ENCODE data around the gene CALR.
A peak's percentile ranks its signal among the peaks of the same experiment; 100 is the strongest.
"Not testable (repeated sequence)": the region's sequence is repeated elsewhere in the genome, so short reads cannot be mapped to it uniquely, and the experiment has no call there.

The CALR gene

DNA sequence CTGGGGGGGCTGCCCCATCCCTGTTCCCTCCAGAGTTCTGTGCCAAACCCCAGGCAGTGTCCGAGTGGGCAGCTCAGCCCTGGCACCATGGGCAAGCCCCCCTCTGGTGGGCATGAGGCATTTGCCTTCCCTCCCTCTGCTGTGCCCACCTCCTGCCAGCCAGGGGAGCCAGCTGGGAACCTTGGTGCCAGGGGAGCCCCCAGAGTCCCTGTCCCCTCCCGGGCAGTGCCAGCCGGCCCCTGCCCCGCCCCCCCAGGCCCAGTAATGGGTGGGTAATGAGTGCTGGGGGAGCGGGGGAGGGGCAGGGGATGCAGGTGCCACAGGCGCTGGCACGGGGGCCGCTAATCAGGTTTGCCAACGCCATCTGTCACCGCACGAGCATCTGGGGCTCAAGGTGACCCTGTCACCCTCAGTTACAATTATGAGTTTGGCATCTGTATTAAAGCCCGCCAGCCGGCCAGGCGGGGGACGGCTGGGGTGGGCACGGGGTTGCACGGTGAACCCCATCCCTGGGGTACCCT is 36.9 kb downstream of the CALR start:
- no peaks in the 10 kb centered on the region for H3K9me3 ChIP-seq (ENCODE audit: control insufficient read depth, low read depth, low read length)
- H3K4me1 ChIP-seq (ENCODE audit: control insufficient read depth, low read depth, low read length), result no peaks in the 10 kb centered on the region
- H3K36me3 ChIP-seq (ENCODE audit: control insufficient read depth, low read depth, low read length), result no peaks in the 10 kb centered on the region
- no peaks in the 10 kb centered on the region for H3K27me3 ChIP-seq (ENCODE audit: control insufficient read depth, insufficient read depth, low read length)
- no peak overlapping the region for H3K4me3 ChIP-seq (ENCODE audit: low read length)
- H3K9ac ChIP-seq (ENCODE audit: low read length), result no peak overlapping the region
- H3K27ac ChIP-seq (ENCODE audit: low read length), result no peak overlapping the region

DNA sequence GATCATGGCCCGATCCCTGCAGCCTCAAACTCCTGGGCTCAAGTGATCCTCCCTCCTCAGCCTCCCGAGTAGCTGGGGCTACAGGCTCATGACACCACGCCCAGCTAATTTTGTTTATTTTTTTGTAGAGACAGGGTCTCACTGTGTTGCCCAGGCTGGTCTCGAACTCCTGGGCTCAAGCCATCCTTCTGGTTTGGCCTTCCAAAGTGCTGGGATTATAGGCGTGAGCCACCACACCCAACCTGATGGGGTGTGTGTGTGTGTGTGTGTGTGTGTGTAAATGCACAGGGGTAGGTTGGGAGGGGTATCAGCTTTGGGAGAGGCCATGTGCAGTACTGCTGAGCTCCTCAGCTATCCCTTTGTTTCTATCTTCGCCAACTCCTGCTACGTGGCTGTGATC is 37.7 kb downstream of the CALR start:
- not testable (repeated sequence) for H3K36me3 ChIP-seq (ENCODE audit: control insufficient read depth, low read depth, low read length); H3K27me3 ChIP-seq (ENCODE audit: control insufficient read depth, insufficient read depth, low read length); H3K4me1 ChIP-seq (ENCODE audit: control insufficient read depth, low read depth, low read length); H3K27ac ChIP-seq (ENCODE audit: low read length); H3K9me3 ChIP-seq (ENCODE audit: control insufficient read depth, low read depth, low read length); H3K9ac ChIP-seq (ENCODE audit: low read length); H3K4me3 ChIP-seq (ENCODE audit: low read length)

DNA sequence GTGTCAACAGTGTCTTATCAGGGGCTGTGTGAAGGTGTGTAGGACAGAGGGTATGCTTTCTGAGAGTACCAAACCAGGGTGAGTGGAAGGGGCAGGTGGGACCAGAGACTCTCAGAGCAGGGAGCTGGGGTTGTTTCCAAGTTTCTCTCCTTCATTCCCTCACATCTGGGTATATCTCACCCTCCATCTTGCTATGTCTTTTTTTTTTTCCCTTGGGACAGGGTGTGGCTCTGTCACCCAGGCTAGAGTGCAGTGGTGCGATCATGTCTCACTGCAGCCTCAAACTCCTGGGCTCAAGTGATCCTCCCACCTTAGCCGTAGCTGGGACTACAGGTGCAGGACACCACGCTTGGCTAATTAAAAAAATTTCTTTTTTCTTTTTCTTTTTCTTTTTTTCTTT is 41.6 kb downstream of the CALR start:
- peaks cover 35% of the 10 kb centered on the region for H3K27me3 ChIP-seq (ENCODE audit: control insufficient read depth, insufficient read depth, low read length)
- no peaks in the 10 kb centered on the region for H3K36me3 ChIP-seq (ENCODE audit: control insufficient read depth, low read depth, low read length)
- H3K9ac ChIP-seq (ENCODE audit: low read length), result no peak overlapping the region
- H3K9me3 ChIP-seq (ENCODE audit: control insufficient read depth, low read depth, low read length), result no peaks in the 10 kb centered on the region
- H3K27ac ChIP-seq (ENCODE audit: low read length), result no peak overlapping the region
- no peaks in the 10 kb centered on the region for H3K4me1 ChIP-seq (ENCODE audit: control insufficient read depth, low read depth, low read length)
- no peak overlapping the region for H3K4me3 ChIP-seq (ENCODE audit: low read length)

DNA sequence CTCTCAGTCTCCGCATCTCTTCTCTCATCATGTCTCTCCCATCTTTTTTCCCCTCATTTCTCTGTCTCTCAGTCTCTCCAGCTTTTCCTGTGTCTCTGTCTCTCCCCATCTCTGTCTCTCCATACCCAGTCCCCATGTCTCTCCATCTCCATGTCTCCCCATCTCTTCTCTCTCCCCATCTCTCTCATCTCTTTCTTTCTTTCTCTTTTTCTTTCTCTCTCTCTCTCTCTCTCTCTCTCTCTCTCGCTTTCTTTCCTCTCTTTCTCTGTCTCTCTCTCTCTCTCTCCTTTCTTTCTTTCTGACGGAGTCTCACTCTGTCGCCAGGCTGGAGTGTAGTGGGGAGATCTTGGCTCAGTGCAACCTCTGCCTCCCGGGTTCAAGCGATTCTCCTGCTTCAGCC is 44.2 kb downstream of the CALR start:
- no peaks in the 10 kb centered on the region for H3K9me3 ChIP-seq (ENCODE audit: control insufficient read depth, low read depth, low read length)
- H3K4me3 ChIP-seq (ENCODE audit: low read length), result no peak overlapping the region
- peaks cover 62% of the 10 kb centered on the region for H3K27me3 ChIP-seq (ENCODE audit: control insufficient read depth, insufficient read depth, low read length)
- no peaks in the 10 kb centered on the region for H3K4me1 ChIP-seq (ENCODE audit: control insufficient read depth, low read depth, low read length)
- H3K36me3 ChIP-seq (ENCODE audit: control insufficient read depth, low read depth, low read length), result no peaks in the 10 kb centered on the region
- no peak overlapping the region for H3K27ac ChIP-seq (ENCODE audit: low read length)
- no peak overlapping the region for H3K9ac ChIP-seq (ENCODE audit: low read length)

DNA sequence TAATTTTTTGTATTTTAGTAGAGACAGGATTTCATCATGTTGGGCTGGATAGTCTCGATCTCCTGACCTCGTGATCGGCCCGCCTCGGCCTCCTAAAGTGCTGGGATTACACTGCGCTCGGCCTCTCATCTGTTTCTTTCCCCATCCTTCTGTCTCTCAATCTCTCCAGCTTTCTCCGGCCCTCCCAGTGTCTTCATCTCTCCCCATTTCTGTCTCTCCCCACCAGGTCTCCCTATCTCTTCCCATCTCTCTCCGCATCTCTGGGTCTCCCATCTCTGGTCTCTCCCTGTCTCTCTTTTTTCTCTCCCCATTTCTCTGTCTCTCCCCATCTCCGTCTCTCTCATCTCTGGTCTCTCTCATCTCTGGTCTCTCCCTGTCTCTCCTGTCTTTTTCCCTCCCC is 44.7 kb downstream of the CALR start:
- no peaks in the 10 kb centered on the region for H3K4me1 ChIP-seq (ENCODE audit: control insufficient read depth, low read depth, low read length)
- H3K27ac ChIP-seq (ENCODE audit: low read length), result no peak overlapping the region
- no peaks in the 10 kb centered on the region for H3K9me3 ChIP-seq (ENCODE audit: control insufficient read depth, low read depth, low read length)
- peaks cover 66% of the 10 kb centered on the region for H3K27me3 ChIP-seq (ENCODE audit: control insufficient read depth, insufficient read depth, low read length)
- H3K4me3 ChIP-seq (ENCODE audit: low read length), result peak overlapping the region; percentile 42
- H3K9ac ChIP-seq (ENCODE audit: low read length), result peak overlapping the region; percentile 40
- H3K36me3 ChIP-seq (ENCODE audit: control insufficient read depth, low read depth, low read length), result no peaks in the 10 kb centered on the region

DNA sequence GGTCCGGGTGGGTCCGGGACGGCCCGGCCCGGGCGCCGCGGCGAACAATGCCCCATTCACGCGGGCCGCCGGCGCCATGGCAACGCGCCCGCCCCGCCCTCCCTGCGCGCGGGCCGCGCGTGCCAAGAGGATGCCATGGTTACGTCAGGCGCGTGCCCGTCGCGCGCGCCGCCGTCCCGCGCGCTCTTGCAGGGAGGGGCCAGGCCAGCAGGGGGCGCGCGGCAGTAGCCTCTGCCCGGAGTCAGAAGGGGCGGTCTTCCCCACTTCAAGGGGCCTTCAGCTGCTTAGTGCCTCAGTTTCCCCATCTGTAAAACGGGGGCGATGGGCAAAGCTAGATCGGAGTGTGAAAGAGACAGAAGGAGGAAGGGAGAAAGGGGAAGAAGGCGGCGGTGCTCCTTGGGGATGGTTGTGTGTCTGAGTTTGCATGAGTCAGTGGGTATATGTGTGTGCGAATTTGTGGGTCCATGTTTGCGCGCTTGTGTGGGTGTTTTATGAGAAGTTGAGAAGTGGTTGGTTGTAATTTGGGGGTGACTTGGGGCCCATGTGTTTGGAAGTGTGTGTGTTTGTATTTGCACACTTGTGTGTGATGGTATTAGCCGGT is 45.2 kb downstream of the CALR start:
- H3K27me3 ChIP-seq (ENCODE audit: control insufficient read depth, insufficient read depth, low read length), result peaks cover 71% of the 10 kb centered on the region
- H3K9me3 ChIP-seq (ENCODE audit: control insufficient read depth, low read depth, low read length), result no peaks in the 10 kb centered on the region
- H3K9ac ChIP-seq (ENCODE audit: low read length), result peak overlapping the region; percentile 40
- peak overlapping the region; percentile 42 for H3K4me3 ChIP-seq (ENCODE audit: low read length)
- H3K27ac ChIP-seq (ENCODE audit: low read length), result no peak overlapping the region
- H3K4me1 ChIP-seq (ENCODE audit: control insufficient read depth, low read depth, low read length), result no peaks in the 10 kb centered on the region
- no peaks in the 10 kb centered on the region for H3K36me3 ChIP-seq (ENCODE audit: control insufficient read depth, low read depth, low read length)

DNA sequence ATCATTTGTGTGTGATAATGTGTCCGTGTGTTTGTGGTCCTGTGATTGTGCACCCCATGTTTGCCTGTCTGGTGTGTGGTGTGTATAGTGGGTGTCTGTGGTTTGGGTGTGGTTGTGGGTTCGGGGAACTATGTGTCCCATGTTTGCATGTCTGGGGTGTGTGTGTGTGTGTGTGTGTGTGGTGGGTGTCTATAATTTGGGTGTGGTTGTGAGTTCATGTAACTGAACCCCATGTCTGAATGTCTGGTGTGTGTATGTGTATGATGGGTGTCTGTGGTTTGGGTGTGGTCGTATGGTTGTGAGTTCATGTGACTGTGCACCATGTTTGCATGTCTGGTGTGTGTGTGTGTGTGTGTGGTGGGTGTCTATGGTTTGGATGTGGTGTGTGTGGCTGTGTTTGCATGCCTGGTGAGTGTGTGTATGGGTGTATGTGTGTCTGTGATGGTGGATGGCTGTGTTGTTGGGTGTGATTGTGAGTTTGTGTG is 45.8 kb downstream of the CALR start:
- Histone ChIP-seq H3K9me3 (ENCODE audit: control insufficient read depth, low read depth, low read length) (no peaks in the 10 kb centered on the region), H3K27ac (ENCODE audit: low read length) (no peak overlapping the region), H3K4me1 (ENCODE audit: control insufficient read depth, low read depth, low read length) (no peaks in the 10 kb centered on the region), H3K27me3 (ENCODE audit: control insufficient read depth, insufficient read depth, low read length) (peaks cover 74% of the 10 kb centered on the region), H3K36me3 (ENCODE audit: control insufficient read depth, low read depth, low read length) (no peaks in the 10 kb centered on the region), H3K9ac (ENCODE audit: low read length) (no peak overlapping the region), H3K4me3 (ENCODE audit: low read length) (no peak overlapping the region)

DNA sequence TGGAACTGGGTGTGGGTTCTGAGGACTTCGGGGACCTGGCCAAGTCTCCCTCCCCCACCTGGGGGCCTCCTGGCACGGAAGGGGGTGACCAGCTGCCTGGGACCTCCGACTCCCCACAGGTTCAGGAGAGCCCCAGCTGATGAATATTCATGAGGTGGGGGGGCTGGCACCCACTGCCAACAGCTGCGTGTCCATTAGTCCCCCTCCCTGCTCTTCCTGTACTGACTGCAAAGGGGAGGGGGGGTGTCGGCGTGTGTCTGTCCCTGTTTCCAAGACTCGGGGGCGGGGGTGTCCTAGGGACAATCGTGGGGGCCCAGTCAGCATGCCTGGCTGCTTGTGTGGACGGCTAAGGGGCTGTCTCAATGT is 46.3 kb downstream of the CALR start:
- H3K4me3 ChIP-seq (ENCODE audit: low read length), result no peak overlapping the region
- no peaks in the 10 kb centered on the region for H3K4me1 ChIP-seq (ENCODE audit: control insufficient read depth, low read depth, low read length)
- no peak overlapping the region for H3K27ac ChIP-seq (ENCODE audit: low read length)
- peaks cover 78% of the 10 kb centered on the region for H3K27me3 ChIP-seq (ENCODE audit: control insufficient read depth, insufficient read depth, low read length)
- no peaks in the 10 kb centered on the region for H3K36me3 ChIP-seq (ENCODE audit: control insufficient read depth, low read depth, low read length)
- H3K9me3 ChIP-seq (ENCODE audit: control insufficient read depth, low read depth, low read length), result no peaks in the 10 kb centered on the region
- no peak overlapping the region for H3K9ac ChIP-seq (ENCODE audit: low read length)

DNA sequence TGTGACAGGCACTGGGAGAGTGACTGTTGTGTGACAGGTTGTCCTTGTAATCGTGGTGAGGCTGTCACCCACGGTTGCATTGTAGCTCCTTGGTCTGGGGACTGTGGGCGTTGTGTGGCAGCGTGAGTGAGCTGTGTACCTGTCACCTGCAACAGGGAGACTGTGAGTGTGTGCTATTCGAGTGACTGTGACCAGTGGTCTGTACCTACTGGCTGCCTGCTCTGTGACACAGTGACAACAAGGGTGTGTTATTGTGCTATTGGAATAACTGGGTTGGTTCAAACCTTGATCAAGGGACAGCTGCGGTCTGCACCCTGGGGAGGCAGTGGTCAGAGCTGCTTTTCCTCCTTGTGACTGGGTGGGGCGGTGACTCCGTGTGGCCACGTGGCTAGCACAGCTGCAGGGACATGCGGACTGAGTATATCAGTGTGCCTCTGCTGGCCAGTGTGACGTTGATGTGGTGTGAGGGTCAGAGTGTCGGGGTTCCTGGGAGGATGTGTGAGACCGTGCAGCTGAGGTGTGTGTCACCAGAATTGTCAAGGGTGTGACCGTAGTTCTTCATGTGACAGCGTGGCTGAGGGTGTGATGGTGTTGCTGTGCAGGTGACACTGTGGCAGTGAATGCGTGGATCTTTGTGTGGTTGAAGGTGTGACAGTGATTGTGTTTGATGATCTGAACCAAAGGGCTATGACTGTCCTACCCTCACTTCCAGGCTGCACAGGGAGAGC is 46.8 kb downstream of the CALR start:
- Histone ChIP-seq H3K4me3 (ENCODE audit: low read length) (no peak overlapping the region), H3K4me1 (ENCODE audit: control insufficient read depth, low read depth, low read length) (no peaks in the 10 kb centered on the region), H3K9ac (ENCODE audit: low read length) (no peak overlapping the region), H3K27me3 (ENCODE audit: control insufficient read depth, insufficient read depth, low read length) (peaks cover 84% of the 10 kb centered on the region), H3K27ac (ENCODE audit: low read length) (no peak overlapping the region), H3K36me3 (ENCODE audit: control insufficient read depth, low read depth, low read length) (no peaks in the 10 kb centered on the region), H3K9me3 (ENCODE audit: control insufficient read depth, low read depth, low read length) (no peaks in the 10 kb centered on the region)

DNA sequence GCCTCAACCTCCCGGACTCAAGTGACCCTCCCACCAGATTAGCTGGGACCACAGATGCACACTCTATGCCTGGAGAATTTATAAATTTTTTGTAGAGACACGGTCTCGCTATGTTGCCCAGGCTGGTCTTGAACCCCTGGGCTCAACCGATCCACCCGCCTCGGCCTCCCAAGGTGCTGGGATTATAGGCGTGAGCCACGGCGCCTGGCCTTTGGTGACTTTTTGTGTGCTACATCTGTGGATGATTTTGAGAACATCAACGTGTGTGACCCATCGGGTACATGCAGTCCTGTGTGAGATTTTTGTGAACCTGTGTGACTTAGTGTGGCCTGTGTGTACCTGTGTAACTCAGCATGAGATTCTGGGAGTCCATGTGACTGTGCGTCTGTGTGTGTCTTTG is 48.3 kb downstream of the CALR start:
- H3K4me1 ChIP-seq (ENCODE audit: control insufficient read depth, low read depth, low read length), result no peaks in the 10 kb centered on the region
- H3K27ac ChIP-seq (ENCODE audit: low read length), result no peak overlapping the region
- H3K4me3 ChIP-seq (ENCODE audit: low read length), result no peak overlapping the region
- H3K36me3 ChIP-seq (ENCODE audit: control insufficient read depth, low read depth, low read length), result no peaks in the 10 kb centered on the region
- no peaks in the 10 kb centered on the region for H3K9me3 ChIP-seq (ENCODE audit: control insufficient read depth, low read depth, low read length)
- peaks cover 92% of the 10 kb centered on the region for H3K27me3 ChIP-seq (ENCODE audit: control insufficient read depth, insufficient read depth, low read length)
- H3K9ac ChIP-seq (ENCODE audit: low read length), result no peak overlapping the region

DNA sequence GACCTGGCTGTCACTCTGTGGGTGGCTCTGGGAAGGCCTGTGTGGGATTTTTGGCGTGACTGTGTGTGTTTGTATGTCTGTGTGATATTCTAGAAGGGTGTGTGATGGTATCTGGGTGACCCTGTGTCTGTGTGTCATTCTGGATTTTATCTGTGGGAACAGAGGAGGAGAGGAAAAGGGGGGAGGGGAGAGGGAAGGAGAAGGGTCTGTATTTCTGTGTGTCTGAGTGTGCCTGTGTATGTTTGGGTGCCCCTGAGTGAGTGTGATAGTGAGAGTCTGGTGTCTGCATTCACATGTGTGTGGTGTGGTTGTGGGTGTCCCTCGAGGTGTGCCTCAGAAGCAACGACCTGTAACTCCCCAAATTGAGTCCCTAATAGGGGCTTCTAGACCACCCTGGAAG is 48.8 kb downstream of the CALR start:
- no peak overlapping the region for H3K9ac ChIP-seq (ENCODE audit: low read length)
- peaks cover 93% of the 10 kb centered on the region for H3K27me3 ChIP-seq (ENCODE audit: control insufficient read depth, insufficient read depth, low read length)
- no peaks in the 10 kb centered on the region for H3K4me1 ChIP-seq (ENCODE audit: control insufficient read depth, low read depth, low read length)
- H3K4me3 ChIP-seq (ENCODE audit: low read length), result no peak overlapping the region
- H3K36me3 ChIP-seq (ENCODE audit: control insufficient read depth, low read depth, low read length), result no peaks in the 10 kb centered on the region
- no peak overlapping the region for H3K27ac ChIP-seq (ENCODE audit: low read length)
- H3K9me3 ChIP-seq (ENCODE audit: control insufficient read depth, low read depth, low read length), result no peaks in the 10 kb centered on the region

DNA sequence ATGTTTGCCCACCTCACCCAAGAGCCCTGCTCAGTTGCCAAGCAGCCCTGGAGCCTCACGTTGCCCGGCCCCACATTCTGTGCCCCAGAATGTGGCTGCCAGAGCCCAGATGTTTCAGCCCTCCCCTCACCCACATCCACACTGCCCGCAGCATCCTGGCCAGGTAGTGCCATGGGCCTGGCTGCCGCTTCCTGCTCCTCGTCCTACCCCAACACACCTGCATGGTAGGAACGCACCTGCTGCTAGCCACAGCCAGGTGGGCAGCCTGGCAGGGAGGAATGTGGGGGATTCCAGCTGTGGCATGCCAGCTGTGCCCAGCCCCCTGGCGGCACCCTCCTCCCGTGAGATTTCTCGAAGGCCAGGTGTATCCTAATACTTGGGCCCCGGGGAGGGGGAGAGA is 49.4 kb downstream of the CALR start:
- Histone ChIP-seq H3K4me3 (ENCODE audit: low read length) (no peak overlapping the region), H3K27me3 (ENCODE audit: control insufficient read depth, insufficient read depth, low read length) (peaks cover 92% of the 10 kb centered on the region), H3K9ac (ENCODE audit: low read length) (no peak overlapping the region), H3K36me3 (ENCODE audit: control insufficient read depth, low read depth, low read length) (no peaks in the 10 kb centered on the region), H3K27ac (ENCODE audit: low read length) (no peak overlapping the region), H3K4me1 (ENCODE audit: control insufficient read depth, low read depth, low read length) (no peaks in the 10 kb centered on the region), H3K9me3 (ENCODE audit: control insufficient read depth, low read depth, low read length) (no peaks in the 10 kb centered on the region)

Data from iPS-18a (cell line).